Stimulated activated CD8-positive, alpha-beta memory T cell treated with anti-CD3 and anti-CD28 coated beads, Interleukin-12 subunit alpha, Interleukin-12 subunit beta, amount 100 ng/mL, for 1 hour (primary cell): ENCODE measurements around the gene UQCRC1.

ENCODE experiments used
- DNase-seq: peaks from one replicate; pipeline ENCODE4 v3.0.0-alpha.2; 2020; ENCODE audit warnings: low read depth

The UQCRC1 gene

DNA sequence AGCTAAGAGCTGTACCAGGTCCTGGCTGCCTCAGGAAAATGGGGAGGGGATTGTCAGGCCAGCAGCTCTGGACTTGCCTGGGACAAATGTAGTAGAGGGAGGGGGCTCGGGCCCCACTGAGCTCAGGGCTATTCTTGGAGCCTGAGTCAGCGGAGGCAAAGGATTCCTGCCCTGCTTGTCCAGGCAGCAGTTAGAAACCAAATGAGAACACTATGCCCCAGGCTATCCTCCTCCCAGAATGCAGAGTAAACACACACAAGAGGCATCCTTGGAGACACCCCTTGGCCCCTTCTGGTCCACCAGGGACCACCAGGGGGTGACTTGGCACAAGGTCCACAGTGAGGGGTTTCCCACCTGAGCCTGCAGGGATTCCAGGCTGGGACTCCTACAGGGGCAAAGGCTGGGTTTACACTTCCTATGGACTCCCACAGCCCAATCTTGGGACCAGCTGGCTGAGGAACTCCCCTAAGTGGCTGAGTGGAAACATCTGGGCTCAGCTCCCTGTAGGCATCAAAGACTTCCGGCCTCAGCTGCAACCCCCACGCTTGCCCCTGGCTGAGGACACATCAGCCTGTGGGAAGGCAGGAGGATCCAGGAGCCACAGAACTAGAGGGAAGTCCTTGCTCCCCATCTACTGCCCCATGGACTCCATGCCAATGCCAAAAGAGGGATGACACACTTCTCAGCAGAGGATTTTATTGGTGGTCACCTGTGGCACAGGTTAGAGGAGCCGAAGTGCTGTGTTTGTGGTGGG lies 10.9 kb downstream of the UQCRC1 start:
- DNase-seq, result no peak

DNA sequence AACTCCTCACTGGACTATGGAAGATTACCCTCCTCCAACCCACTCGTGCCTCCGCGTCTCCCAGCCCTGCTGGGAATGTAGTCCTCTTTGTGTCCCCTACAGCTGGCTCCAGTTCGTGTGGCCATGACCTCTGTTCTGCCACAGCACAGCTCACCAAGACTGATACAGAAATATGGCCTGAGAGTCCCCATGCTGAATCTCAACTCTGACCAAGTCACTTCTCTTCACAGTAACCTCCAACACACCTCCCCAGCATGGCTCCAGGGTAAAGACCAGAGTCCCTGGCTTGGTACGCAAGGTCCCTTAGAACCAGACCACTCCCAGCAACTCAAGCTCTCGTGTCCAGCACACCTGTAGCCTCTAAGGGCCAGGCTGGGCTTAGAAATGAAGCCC lies 12.0 kb downstream of the UQCRC1 start:
- DNase-seq, result no peak

DNA sequence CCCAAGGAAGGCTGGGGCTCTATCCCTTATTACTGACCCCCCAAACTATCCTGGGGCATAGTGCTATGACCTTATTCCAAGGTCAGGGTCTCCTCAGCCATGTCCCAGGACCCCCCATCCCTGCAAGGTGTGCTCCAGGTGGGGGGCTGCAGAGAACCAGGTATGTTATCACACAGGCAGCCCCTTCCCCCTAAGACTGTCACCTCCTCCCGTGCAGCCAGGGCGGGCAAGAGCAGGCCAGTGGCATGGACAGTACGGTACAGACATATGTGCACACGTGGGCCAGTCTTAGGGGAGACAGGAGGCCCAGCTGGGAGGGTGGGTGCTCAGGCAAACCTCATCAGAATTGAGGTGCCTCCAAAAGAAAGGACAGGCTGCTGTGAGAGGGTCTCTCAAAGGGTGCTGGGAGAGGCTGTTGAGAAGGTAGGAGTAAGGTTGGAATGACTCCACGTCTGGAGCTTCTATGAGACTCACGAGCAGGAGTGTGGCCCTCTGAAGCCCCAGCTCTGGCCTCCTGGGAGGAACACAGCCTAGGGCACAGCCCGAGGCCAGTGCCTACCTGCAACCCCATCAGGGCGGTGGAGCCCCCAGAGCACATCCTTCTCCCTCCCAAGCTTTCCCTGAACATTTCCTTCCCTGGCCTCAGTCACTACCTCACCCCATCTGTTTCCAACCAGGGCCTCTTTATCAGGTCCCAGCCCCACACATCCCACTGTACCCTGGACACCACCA lies 12.6 kb downstream of the UQCRC1 start:
- DNase-seq, result no peak

- DNase-seq, result no peak
These were observed 13.3 kb downstream of the UQCRC1 start for GRCh38 chr3:48596157-48596556.

DNA sequence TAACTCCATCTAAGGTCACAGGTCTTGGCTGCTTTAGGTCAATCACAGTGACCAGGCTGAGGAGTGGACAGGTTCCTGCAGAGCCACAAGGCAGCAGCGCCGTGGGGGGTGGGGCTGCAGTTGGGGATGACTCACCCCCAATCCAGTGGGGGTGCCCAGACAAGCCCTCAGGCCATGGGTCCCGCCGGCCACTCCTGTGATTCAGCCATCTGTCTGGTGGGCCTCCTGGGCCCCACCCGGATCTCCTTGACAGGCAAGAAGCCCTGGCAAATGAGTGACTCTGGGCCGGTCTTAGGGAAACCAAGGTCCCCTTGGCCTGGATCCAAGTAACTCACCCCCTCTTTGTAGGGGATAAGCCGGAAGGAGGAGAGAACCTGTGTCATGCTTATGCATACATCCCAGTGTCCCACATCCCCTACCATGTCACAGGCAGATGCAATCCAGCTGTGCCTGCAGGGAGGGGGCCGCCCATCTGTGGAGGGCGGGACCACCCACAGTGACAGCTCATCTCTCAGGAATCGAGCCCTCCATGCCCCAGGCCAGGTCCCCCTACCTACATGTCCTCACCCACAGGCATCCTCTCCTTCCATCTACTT lies 13.8 kb downstream of the UQCRC1 start:
- no peak for DNase-seq

DNA sequence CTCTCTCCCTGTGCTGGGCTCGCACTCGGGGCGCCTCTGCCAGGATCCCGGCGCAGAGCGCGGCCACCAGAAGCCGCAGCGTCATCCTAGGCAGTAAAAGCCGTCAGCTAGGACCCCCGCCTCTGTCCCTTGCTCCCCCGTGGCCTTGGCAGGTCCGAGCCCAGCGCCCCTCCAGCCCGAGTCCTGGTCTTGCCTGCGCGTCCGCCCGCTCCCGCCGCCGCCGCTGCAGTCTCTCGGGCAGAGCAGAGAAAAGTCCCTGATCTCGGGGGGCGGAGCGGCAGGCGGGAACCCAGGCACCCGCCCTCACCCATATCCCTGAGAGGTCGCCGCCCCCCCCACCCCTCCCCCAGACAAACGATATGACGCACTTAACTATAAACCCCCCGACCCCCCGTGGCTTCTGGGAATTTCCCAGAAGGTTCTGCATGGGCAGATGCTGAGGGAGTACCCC lies 14.3 kb downstream of the UQCRC1 start, which contains the start of gene COL7A1:
Gene COL7A1 (minus strand): TSS at position 255 of the 451 bp plus-strand sequence. CDS start 170 bp downstream, at position 85.
- no peak for DNase-seq

GRCh38 chr3:48594417-48595049 lies 14.9 kb downstream of the UQCRC1 start:
- no peak for DNase-seq

DNA sequence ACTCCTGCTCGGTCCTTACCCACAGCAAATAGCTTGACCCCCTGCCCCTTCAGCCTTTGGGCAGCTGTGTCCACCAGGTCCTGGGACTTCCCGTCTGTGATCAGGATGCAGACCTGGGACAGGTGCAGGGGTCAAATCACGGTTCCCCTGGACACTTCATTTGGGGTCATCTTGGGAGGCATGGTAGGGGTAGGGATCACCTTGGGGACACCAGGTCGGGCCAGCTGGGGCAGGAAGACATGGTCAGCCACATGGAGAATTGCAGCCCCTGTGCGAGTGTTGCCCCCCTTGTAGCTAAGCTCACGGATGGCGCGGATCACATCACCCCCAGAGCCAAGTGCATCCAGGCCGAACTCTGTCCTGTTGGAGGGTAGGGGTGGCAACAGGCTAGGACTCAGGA lies 16.1 kb downstream of the UQCRC1 start:
- no peak for DNase-seq

DNA sequence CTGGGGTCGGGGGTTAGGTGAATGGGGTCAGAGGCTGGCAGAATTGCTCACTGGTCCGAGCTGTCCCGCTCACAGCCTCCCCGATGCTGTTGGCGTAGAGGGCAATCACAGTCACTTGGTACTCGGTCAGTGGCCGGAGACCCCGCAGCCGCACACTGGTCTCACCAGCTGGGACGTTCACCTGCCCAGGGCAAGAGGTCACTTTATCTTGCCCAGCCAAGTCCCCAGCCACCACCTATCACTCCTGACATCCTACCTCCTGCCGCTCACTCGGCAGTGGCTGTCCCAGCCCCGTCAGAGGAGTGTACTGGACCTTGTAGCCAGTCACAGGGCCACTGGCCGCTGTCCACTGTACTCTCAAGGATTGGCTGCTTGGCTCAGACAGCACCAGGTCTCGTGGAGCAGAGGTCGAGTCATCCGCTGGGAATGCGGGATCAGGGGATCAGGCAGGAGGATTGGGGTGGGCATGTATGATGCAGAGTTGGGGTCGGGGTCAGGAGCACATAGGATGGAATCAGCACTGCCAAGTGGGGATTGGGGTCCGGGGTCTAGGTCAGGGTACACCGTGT lies 16.8 kb downstream of the UQCRC1 start:
- no peak for DNase-seq

DNA sequence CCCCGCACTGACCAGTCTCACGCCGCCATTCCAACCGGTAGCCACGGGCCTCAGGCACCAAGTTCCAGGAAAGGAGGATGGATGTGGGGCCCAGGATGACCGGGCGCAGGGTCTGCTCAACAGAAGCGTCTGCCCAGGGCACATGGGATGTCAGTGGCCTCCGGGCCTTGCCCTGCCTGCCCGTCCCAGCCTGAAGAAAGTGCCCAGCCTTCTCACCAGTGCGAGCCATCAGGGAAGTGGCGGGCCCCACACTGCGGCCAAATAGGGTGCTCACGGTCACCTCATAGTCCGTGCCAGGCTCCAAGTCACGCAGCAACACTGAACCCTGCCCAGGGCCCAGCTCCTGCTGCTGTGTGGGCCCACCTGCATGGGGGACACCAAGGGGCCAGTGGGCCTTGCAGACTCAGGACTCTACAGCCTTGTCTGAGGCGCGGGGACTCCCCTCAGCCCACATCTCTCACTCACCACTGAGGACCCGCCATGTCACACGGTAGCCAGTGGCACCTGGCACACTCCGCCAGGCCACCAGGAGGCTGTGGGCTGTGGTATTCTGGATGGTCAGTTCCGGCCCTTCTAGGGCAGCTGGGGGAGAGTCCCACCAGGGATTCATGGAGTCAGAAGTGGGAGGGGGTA lies 17.4 kb downstream of the UQCRC1 start:
- no peak for DNase-seq

- DNase-seq, result no peak
These were observed 18.0 kb downstream of the UQCRC1 start for GRCh38 chr3:48591436-48591835.

DNA sequence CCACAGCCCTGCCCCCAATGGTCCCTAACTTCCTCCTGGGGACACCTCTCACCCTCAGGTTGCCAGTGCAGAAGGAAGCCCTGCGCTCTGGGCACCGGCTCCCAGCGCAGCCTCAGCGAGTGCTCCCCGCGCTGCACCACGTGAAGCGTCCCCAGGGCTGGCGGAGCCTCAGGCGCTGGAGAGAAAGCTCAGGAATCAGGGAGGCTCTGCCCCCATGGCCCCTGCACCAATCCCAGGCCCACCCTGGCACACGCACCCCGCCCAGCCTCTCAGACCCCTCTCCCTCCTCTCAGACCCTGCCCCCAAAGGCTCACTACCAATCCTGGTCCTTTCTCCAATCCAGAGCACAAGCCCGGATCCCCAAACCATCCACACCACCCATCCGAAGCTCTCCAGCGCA lies 21.2 kb downstream of the UQCRC1 start:
- no peak for DNase-seq

DNA sequence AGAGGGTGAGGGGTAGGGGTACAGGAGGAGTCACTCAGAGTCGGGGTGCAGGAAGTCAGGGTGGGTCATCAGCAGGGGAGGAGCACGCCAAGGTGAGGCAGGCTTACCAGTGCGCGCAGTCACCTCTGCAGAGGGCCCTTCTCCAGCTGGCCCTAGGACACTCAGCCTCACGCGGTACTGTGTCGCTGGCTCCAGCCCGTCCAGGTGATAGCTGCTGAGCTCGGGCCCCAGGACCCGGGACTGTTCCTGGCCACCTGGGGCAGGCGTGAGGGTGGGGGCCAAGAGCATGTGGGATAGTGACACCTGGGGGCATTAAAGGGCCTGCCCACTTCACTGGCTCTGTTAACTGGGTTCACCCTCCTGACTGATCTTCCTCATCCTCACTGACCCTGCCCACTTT lies 21.8 kb downstream of the UQCRC1 start:
- no peak for DNase-seq

DNA sequence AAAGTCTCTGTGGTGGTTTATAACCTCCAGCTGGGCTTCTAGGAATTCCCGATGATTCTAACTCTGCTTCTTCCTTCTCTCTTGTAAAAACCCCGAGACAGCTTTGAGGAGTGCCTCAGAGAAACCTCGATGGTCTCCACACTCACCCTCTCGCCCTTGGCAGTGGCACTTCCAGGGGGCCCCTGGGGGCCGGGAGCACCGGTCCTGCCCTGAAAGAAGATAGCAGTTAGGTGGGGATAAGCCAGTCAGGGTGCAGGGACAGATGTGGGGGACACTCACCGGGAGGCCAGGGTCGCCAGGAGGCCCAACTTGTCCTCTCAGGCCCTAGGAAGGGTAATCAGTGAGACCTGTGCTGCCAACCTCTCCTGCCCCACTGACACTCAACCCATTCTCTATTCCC lies 24.0 kb downstream of the UQCRC1 start:
- no peak for DNase-seq

- no peak for DNase-seq
These were observed 24.6 kb downstream of the UQCRC1 start for GRCh38 chr3:48584836-48585235.

- DNase-seq, result no peak
These were observed 27.6 kb downstream of the UQCRC1 start for GRCh38 chr3:48581621-48582481.

DNA sequence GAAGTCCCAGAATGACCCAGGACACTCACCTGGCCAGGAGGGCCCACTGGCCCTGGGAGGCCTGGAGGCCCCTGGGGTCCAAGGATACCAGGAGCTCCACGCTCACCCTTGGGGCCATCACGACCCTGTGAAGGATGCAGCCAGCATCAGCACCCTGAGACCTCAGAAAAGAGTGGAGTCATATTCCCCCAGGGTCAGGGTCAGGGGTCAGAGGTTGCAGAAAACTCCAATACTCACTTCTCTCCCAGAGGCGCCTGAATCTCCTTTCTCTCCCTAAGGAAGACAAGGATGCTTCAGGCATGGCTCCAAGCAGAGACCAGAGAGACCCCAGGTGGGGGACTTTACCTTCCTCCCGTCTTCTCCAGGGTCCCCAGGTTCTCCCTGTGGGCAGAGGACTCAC lies 32.8 kb downstream of the UQCRC1 start:
- DNase-seq, result no peak

DNA sequence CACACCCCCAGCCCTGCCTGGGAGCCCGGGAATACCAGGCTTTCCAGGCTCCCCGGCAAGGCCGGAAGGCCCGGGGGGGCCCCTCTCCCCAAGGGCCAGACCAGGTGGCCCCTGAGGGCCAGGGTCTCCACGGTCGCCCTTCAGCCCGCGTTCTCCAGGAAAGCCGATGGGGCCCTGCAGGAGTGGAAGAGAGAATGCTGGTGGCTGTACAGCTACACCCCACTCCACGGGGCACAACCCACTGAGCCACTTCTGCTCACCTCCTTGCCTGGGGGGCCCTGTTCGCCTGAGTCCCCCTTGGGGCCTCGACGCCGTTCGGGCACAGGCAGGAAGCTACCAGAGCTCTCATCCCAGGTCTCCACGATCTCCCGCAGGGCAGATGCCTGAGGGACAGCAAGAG lies 34.1 kb downstream of the UQCRC1 start:
- DNase-seq, result no peak

- DNase-seq, result no peak
These were observed 35.4 kb downstream of the UQCRC1 start for GRCh38 chr3:48573973-48574585.

DNA sequence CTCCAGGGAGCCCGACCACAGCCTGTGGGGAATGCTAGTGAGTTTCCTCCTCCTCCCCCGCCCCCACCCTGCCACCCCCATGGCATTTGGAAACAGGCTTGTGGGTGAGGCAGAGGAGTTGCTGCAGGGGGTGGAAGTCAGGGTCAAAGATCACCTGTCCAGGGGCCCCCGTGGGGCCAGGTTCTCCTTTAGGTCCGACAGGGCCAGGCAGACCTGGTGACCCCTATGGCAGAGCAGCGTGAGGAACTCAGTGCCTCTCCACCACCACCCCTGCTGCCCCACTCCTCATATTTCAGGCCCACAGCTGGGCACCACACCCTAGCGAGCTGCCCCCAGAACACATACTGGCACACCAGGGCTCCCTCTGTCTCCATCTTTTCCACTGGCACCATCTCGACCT lies 36.9 kb downstream of the UQCRC1 start:
- no peak for DNase-seq
